GM18508 (cell line): ENCODE data around the gene CBX4.

Source experiments
- ATAC-seq: cut with Tn5 transposase; IDR thresholded peaks from one replicate; pipeline ENCODE4 v1.9.1; 2021; ENCODE audit warnings: moderate number of reproducible peaks; ENCODE audit not compliant: insufficient read depth, unreplicated experiment

The CBX4 gene

DNA sequence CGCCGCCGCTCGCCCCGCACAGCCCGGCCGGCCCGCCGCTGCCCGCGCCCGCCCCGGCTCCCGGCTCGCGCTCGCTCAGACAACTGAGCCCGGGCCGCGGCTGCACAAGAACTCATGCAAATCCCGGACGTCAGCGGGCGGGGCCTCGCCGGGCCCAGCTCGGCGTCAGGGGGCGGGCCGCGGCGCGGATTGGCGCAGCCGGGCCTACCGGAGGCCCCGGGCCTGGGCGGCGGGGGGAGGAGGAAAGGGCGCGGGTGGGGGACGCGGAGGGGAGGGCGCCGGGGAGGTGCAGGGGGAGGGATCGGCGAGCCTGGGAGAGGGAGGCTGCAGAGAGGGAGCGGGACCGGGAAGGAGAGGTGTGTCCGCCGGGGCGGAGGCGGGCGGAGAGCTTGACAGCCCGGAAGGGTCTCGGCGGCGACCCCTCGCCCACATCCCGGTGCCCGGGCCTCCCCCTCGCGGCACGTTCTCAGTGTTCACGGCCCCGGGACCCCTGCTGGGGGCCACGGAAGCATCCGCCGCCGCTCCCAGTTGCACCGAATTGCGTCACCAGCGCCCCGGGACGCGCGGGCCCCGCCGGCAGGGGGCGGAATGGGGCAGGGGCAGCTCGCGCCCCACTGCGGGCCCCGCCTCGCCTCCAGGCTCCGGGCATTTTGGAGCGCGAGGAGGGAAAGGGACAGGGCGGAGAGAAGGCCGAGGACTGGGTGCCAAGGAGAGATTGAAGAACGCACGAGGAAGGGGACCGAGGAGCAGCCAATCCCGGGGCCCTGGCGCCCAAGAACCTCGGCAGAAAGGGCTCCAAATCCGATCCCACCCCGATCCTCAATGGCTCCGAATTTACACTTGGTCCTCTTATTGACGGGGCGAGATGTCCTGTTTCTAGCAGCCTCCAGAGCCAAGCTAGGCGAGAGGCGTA is at the start of gene CBX4:
Gene CBX4 (minus strand): TSS at position 85 of the 913 bp plus-strand sequence. CDS start 189 bp downstream, outside the sequence.
- no peak for ATAC-seq

DNA sequence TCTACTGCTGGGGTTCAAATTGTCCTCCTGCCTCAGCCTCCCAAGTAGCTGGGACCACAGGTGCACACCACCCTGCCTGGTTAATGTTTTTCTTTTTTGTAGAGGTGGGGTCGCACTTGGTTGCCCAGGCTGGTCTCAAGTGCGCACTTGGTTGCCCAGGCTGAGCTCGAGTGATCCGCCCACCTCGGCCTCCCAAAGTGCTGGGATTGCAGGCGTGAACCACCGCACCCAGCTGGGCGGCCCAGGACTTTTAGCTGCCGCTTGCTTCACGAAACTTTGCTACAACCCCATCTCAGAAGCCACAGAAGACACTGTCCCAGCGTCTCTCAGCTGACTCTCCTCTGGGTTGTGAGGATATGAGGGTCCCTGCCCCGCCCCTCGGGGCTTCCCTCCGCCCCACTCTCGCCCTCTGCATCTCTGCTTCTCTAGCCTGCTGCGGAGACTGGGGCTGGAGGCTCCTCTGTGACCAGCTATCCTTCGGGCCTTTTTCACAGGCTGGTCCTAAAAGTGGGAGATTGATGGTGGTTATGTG is 48.8 kb upstream of the CBX4 start:
- no peak for ATAC-seq

DNA sequence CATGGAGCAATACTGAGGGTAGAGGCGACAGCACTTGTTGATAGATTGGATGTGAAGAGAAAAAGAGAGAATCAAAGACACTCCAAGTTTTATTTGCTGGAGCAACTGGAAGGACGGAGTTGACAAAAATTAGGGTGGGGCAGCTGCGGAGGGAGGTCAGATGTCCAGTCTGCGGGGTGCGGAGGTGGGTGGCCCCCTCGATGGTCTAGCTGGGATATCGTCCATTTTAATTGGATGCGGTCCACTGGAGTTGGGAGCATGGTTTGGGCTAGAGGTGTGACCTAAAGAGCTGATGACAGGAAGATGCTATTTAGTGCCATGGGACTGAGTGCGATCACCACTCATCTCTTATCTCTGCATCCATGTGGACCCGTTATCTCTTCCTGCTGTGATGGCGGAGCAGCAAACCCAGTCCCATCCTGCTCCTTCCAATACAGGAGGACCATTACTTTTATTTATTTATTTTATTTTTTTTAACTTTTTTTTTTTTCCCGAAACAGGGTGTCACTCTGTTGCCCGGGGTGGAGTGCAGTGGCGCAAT is 48.3 kb upstream of the CBX4 start:
- no peak for ATAC-seq

DNA sequence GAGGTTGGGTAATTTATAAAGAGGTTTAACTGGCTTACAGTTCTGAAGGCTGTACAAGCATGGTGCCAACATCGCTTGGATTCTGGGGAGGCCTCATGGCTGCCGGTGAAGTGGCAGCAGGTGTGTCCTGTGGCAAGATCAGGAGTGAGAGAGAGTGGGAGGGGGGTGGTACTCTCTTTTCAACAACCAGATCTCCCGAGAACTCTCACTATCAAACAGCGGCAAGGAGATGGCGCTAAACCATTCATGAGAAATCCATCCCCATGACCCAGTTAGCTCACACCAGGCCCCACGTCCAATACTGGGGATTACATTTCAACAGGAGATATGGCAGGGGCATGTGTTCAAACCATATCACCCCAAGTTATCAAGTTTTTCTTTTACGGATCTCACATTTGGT is 44.0 kb upstream of the CBX4 start:
- no peak for ATAC-seq

DNA sequence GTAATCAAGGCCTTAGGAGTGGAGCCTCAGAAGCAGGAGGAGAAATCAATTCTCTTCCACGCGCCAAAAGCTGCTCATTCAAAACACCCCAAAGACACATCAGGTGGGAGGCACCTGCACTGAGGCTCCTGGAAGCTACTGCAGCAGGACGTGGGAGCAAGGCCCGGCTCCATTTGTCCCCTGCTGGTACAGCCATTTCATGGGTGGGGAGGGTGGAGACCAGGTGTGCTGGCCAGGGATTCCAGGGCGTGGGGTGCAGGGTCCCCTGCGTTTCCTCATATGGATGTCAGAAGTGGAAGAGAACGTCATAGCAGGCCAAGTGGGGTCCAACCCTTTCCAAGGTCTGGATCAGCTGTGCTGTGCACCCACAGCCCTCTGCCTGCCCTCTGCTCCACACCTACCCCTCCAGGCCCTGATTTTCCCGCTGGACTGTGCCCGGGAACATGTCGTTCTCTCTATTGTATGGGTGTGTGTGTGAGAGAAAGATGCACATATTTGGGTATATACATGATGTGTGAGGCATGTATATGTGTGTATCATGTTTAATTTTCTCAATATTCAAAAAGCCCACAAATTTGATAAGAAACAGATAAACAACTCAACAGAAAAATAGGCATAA is 39.2 kb upstream of the CBX4 start:
- ATAC-seq = no peak

DNA sequence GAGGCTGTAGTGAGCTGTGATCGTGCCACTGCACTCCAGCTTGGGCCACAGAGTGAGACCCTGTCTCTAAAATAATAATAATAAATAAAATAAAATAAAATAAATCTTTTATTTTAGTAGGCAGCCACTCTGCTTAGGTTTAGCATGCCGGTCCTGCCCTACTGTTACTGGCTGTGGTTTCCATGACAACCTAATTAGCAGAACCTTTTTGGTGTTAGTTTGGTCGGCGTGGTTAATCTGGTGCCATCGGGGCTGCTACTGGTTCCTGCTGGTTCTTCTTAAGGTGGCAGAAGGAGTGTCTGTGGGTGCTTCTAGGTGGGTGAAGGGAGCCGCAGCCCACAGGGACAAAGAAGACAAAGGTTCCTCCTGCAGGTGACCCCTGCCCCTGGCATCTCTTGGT is 37.8 kb upstream of the CBX4 start:
- ATAC-seq = no peak

DNA sequence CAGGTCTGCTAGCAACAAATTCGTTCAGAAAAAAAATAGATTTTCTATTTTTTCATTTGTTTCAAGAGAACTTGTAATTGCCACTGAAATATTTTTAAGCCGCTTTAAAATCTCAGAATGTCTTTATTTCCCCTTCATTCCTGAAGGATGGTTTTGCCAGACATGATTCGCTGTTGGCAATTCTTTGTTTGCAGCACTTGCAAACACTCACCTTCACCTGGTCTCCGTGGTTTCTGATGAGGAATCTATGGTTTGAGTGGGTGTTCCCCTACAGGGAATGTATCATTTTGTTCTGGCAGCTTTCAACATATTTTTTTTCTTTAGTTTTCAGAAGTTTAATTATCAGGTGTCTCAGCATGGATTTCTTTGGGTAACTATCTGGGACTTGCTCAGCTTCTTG is 36.3 kb upstream of the CBX4 start:
- ATAC-seq = no peak

DNA sequence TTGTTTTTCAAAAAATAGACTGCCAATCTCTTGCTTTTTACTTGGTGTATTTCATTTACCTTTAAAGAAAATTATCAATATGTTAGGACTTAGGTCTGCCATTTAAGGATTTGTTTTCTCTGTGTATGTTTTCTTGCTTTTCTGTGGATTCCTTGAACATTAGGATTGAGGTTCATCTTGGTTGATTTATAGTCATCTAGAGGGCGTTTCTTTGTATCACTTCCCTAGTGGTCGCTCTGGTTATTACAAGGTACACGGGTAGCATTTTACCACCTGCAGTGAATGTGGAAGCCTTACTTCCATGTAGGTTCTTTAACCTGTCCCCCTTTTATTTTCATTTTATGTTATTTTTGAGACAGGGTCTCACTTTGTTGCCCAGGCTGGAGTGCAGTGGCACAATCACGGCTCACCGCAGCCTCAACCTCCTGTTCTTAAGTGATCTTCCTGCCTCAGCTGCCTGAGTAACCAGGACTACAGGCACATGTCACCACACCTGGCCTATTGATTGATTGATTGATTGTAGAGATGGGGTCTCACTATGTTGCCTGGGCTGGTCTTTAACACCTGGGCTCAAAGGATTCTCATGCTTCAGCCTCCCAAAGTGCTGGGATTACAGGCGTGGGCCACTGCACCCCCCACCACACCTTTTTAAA is 35.2 kb upstream of the CBX4 start:
- no peak for ATAC-seq

DNA sequence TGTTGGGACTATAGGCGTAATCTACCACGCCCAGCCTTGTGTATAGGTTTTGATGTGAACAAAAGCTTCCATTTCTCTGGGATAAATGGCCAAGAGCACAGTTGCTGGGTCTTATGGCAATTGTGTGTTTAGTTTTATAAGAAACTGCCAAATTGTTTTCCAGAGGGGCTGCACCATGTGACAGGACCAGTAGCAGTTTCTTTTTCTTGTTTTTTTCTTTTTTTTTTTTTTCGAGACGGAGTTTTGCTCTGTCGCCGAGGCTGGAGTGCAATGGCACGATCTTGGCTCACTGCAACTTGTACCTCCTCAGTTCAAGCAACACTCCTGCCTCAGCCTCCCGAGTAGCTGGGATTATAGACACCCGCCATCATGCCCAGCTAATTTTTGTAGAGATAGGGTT is 34.3 kb upstream of the CBX4 start:
- ATAC-seq = no peak

DNA sequence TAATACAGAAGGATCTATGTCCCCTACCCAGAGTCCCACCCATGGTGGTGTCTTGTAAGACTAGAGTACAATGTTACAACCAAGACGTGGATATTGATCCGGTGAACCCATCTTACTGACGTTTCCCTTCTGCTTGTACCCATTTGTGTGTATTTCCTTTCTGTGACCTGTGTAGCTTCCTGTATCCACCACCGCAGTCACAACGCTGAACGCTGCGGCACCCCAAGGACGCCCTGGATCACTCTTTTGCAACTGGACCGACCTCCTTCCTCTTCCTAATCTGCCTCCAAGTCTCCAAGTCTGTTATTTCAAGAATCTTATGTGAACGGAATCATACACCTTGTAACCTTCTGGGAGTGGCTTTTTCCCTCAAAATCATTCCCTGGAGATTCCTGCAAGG is 33.5 kb upstream of the CBX4 start:
- no peak for ATAC-seq

DNA sequence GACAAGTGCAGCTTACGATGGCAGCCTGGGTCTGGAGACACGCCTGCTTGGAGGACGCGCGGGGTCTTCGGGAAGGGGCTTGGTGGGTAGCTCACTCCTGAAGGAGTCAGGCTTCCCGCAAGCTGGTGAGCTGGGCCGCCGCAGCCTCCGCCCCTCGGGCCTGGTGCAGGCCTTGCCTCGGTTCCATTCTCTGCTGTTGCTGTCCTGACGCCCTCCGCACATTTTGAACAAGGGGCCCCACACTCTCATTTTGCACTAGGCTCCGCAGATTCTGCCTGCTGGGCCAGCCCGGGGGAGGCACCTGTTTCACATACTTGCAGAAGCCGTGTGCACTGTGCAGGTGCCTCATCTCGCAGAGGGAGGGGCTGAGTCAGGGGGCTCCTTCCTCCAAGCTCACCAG is 31.9 kb upstream of the CBX4 start:
- no peak for ATAC-seq

DNA sequence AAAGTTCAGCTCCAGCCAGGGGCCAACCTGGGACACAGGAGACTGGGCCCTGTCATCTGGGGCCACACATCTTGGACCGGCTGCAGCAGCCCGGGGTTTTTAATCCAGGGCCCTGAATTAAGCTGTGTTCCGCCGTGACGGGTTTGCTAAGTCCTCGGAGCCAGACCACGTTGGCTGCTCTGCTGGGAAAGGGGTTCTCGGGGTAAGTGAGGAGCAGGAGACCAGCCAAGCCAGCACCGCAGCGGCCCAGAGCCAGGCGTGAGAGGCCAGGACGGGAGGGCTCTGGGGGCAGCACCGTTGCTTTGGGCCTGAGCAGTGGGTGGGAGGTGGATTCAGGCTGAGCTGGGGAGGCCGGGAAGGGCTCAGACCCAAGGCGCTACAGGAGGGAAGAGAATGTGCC is 31.3 kb upstream of the CBX4 start:
- no peak for ATAC-seq

DNA sequence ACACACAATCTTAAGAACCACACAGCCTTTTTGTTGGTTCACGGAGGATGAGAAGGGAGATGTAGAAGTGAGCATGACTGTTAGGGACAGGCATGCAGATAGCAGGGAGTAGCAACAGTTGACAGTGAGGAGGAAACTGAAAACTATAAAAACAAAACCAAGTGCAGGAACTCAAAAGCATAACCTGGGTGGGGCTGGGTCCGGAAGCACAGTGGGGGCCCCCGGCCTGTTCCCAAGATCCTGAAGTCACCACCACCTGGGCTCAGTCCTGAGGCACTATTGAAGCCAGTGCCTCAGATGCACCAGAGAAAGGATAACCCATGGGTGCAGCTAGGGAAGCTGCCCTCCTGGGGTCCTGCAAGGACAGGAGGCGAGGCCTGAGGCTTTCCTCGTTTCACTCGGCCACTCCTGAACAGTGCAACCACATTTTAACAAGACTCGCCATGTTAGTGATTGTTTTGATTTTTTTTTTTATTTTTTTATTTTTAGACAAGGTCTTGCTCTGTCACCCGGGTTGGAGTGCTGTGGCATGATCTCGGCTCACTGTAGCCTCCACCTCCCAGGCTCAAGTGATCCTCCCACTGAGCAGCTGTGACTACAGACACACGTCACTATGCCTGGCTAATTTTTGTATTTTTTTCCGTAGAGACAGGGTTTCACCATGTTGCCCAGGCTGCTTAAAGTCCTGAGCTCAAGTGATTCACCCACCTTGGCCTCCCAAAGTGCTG is 27.7 kb upstream of the CBX4 start:
- no peak for ATAC-seq

DNA sequence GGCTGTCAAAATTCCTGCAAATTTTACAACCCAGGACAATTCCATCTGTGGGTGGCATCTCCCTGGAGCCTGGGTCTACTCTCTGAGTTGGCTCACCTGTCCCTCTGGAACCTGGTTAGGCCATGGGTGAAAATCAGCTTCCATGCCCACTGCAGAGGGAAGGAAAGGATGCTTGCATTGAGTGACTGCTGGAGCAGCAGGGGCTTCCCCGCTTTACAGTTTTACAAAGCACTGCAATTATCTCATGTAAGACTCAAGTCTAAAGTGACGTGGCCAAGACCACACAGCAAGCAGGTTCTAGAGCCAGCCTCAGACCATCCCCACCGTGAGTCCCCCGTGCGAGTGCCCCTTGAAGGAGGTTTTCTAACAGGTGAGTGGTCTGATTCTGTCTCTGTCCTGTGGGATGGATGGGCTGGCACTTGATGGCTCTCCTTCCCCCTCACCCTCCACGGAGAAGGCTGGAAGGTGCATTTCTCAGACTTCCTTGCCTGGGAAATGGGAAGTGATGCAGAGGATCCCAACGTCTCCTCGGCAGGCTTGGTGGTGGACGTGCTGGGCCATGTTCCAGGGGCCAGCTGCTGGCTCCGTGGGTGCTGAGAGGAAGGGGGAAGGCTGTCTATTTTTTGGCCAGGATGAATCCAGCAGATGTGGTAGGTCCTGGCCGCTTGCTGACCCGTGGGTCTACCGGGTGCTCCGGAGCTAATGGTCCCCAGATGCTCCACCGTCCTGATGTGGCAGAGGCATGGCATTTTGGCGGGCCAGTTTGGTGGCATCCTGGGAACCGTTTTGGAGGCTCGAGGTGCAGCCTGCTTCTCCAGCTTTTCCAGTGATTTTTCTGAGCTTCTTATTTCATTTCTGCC is 26.3 kb upstream of the CBX4 start:
- ATAC-seq = no peak

DNA sequence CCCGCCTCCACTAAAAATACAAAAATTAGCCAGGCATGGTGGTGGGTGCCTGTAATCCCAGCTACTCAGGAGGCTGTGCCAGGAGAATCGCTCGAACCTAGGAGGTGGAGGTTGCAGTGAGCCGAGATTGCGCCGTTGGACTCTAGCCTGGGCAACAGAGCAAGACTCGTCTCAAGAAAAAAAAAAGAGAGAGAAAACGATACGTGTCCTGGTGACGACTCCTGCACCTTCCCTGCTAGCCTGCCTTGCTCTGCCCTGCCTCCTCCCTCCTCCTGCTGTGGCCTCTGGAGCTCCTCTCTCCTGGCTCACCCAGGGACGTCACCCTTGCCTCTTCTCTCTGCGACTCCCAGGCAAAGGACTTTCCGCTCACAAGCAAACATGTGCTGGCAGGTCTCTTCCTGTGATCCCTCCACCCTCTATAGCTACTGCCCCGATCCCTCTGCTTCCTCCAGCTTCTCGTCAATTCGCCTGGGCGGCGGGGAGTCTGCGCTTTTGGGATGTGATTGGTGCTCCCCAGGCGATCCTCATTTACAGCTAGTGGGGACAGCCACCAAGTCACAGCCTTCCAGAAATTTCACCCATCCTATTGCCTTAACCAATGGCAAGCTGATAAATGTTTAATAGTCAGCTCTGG is 25.5 kb upstream of the CBX4 start:
- ATAC-seq = no peak

DNA sequence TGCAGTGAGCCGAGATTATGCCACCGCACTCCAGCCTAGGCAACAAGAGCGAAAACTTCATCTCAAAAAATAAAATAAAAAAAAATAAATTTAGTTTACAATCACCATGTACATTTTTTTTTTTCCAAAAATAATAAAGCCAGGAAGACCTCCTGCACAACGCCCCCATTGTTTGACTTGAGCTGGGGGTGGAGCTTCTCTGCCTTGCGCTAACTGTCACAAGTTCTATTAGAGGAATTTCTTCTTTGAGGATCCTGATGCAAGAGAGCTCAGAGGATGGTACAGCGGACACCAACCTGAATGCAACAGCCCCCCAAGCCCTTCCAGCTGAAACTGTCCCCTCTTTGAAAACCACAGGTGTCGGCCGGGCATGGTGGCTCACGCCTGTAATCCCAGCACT is 24.9 kb upstream of the CBX4 start:
- ATAC-seq = no peak

DNA sequence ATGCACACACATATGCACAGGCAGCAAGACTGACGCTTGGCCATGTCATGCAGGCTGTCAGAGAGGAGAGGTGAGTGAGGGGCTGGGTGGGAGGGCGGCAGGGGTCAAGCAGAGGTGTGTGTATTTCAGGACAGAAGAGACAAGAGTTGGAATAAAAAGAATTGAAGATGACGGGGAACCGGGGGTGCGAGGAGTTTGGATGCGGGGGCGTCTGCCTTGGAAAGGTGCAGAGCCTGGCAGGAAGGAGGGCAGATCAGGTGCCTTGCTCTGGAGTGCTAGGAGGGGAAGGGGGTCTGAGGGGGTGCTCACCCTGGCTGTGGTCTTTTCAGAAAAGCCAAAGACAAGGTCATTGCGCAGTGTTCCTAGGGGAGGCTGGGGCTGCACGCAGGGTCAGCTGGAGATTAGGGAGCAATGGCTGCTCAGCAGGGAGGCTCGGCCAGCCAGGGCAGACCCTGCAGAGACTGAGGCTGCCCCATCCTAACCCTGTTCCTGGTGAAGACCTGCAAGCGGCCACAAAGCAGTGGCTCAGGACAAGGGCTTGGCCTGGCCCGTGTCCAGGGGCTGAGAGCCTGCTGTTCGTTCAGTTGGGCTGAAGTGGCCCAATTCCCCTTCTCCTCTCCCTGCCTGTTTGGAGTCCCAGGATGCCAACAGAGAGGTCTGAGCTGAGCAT is 23.7 kb upstream of the CBX4 start:
- no peak for ATAC-seq

DNA sequence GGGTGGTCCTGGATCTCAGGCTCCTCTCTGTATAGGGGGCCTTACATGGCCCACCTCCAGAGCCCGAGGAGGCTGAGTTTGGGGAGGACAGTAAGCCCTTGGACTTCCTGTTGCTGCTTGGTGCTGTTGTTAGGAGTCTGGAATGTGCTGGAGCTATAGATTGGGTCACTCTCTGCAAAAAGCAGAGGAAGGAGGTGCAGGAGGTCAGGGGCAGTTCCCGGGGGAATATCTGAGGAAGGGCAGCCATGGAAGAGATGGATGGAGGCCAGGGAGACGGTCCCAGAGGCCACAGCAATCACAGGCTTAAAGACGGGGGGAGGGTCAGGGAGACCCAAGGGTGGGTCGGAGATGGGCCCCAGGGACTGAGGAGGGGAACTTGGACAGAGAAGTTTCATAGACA is 23.0 kb upstream of the CBX4 start:
- no peak for ATAC-seq
